CD14-positive monocyte (primary cell): ENCODE results near the gene PTGER1. TPM values are rescaled to one million over a fixed set of nuclear protein-coding genes. Genes with fewer than 3 reads are reported as not detected.

Source experiments
- DNase-seq, 3 donors: peaks; one replicate each; pipeline ENCODE4 v3.0.0-alpha.2; 2011 to 2022
- H2AFZ ChIP-seq: 2 replicates; pipeline ENCODE4 v1.6.0; 2012; ENCODE audit warnings: mild to moderate bottlenecking, low read depth, low read length, inconsistent platforms; ENCODE audit not compliant: insufficient read depth, poor library complexity, severe bottlenecking
- H3K27ac ChIP-seq, 2 donors: 1 replicate in 1 of 2; 2 replicates in 1 of 2; pipeline ENCODE4 v1.5.1; 2012 to 2013; ENCODE audit warnings: low read length in 2 of 2, control low read depth in 1 of 2, inconsistent platforms in 1 of 2, low read depth in 1 of 2, mild to moderate bottlenecking in 1 of 2
- H3K27me3 ChIP-seq, 2 donors: one replicate each; pipeline versions ENCODE4 v1.6.0 to v1.6.1; 2011 to 2013; ENCODE audit warnings: low read length in 2 of 2; ENCODE audit not compliant: control insufficient read depth in 2 of 2, insufficient read depth in 2 of 2
- H3K36me3 ChIP-seq, 2 donors: replicated peaks in 1 of 2; 1 replicate in 1 of 2; 2 replicates in 1 of 2; pipeline versions ENCODE4 v1.5.1 to v1.6.1; 2012 to 2013; ENCODE audit warnings: low read length in 2 of 2, control low read depth in 1 of 2, inconsistent platforms in 1 of 2, mild to moderate bottlenecking in 1 of 2; ENCODE audit not compliant: insufficient read depth in 2 of 2, control insufficient read depth in 1 of 2
- H3K4me1 ChIP-seq, 2 donors: 1 replicate in 1 of 2; 2 replicates in 1 of 2; pipeline versions ENCODE4 v1.5.1 to v1.6.1; 2012 to 2013; ENCODE audit warnings: low read length in 2 of 2, control low read depth in 1 of 2, inconsistent platforms in 1 of 2, mild to moderate bottlenecking in 1 of 2, moderate library complexity in 1 of 2; ENCODE audit not compliant: insufficient read depth in 2 of 2, control insufficient read depth in 1 of 2
- H3K4me2 ChIP-seq: replicated peaks from 2 replicates; pipeline ENCODE3; 2012; ENCODE audit warnings: low read length, moderate library complexity, mild to moderate bottlenecking; ENCODE audit not compliant: poor library complexity, severe bottlenecking; ENCODE audit errors: extremely low read depth
- H3K4me3 ChIP-seq, 3 experiments: fragments of 200-600 bp in 1 of 3; sonication (generic) in 1 of 3; replicated peaks in 1 of 3; 1 replicate in 2 of 3; 2 replicates in 1 of 3; pipeline ENCODE4 v1.5.1; 2011 to 2013; ENCODE audit warnings: low read length in 3 of 3, mild to moderate bottlenecking in 3 of 3, control low read depth in 2 of 3, low read depth in 2 of 3, inconsistent platforms in 1 of 3, moderate library complexity in 1 of 3
- H3K79me2 ChIP-seq: 2 replicates; pipeline ENCODE4 v1.6.0; 2012; ENCODE audit warnings: mild to moderate bottlenecking, control low read depth, inconsistent platforms, low read length, moderate library complexity; ENCODE audit not compliant: insufficient read depth
- H3K9ac ChIP-seq: 2 replicates; pipeline ENCODE4 v1.6.0; 2017; ENCODE audit warnings: low read length, mild to moderate bottlenecking; ENCODE audit not compliant: insufficient read depth, poor library complexity, severe bottlenecking
- H3K9me3 ChIP-seq, 2 donors: replicated peaks in 1 of 2; 1 replicate in 1 of 2; 2 replicates in 1 of 2; pipeline versions ENCODE4 v1.5.1 to v1.6.1; 2012 to 2013; ENCODE audit warnings: low read length in 2 of 2, control low read depth in 1 of 2; ENCODE audit not compliant: control insufficient read depth in 1 of 2, insufficient read depth in 1 of 2
- H4K20me1 ChIP-seq: 2 replicates; pipeline ENCODE4 v1.6.0; 2012; ENCODE audit warnings: mild to moderate bottlenecking, low read length, control low read depth, moderate library complexity; ENCODE audit not compliant: insufficient read depth
- H3K27ac Mint-ChIP-seq, 7 donors: one replicate each; pipeline ENCODE4 v1.8.0; 2020; ENCODE audit warnings: mild to moderate bottlenecking in 7 of 7, mixed read lengths in 7 of 7, moderate library complexity in 6 of 7, inconsistent platforms in 2 of 7
- H3K27me3 Mint-ChIP-seq, 3 donors: one replicate each; pipeline ENCODE4 v1.8.0; 2021 to 2022; ENCODE audit warnings: low read depth in 3 of 3, mild to moderate bottlenecking in 3 of 3, mixed read lengths in 3 of 3, moderate library complexity in 3 of 3, inconsistent platforms in 1 of 3
- H3K36me3 Mint-ChIP-seq, 2 donors: one replicate each; pipeline ENCODE4 v1.8.0; 2020; ENCODE audit warnings: mixed read lengths in 2 of 2, inconsistent platforms in 1 of 2, mild to moderate bottlenecking in 1 of 2
- H3K4me1 Mint-ChIP-seq: one replicate; pipeline ENCODE4 v1.8.0; 2020; ENCODE audit warnings: mild to moderate bottlenecking, mixed read lengths
- H3K4me3 Mint-ChIP-seq, 2 donors: one replicate each; pipeline ENCODE4 v1.8.0; 2020; ENCODE audit warnings: mild to moderate bottlenecking in 2 of 2, mixed read lengths in 2 of 2, moderate library complexity in 1 of 2
- H3K9me3 Mint-ChIP-seq, 7 donors: one replicate each; pipeline ENCODE4 v1.8.0; 2020 to 2022; ENCODE audit warnings: mixed read lengths in 7 of 7, mild to moderate bottlenecking in 6 of 7, moderate library complexity in 6 of 7, inconsistent platforms in 2 of 7
- CTCF ChIP-seq: fragments of 200-600 bp; IDR thresholded peaks from one replicate; pipeline ENCODE4 v1.8.0; 2022; ENCODE audit warnings: antibody characterized with exemption, mild to moderate bottlenecking
- WGBS: methylation state at CpG from one replicate; pipeline ENCODE4 v1.1.5; 2013; ENCODE audit warnings: missing lambda C conversion rate; ENCODE audit not compliant: insufficient coverage; 5-methylcytosine and 5-hydroxymethylcytosine counted together
- intact Hi-C, 2 donors: fragments of 100-400 bp; cut with micrococcal nuclease; formaldehyde crosslinking; loops; one replicate each; pipeline versions ENCODE4 v1.15.0 to v1.15.1; 2023
- polyA plus RNA-seq, 3 donors: library from polyadenylated mRNA; depleted of rRNA in 1 of 3; unstranded in 2 of 3; stranded (reverse) in 1 of 3; fragments of 300-500 nt in 2 of 3; fragments of >200 nt in 1 of 3; fragmentation: Illumina TruSeq in 2 of 3; gene quantifications; 1 replicate in 2 of 3; 2 replicates in 1 of 3; pipeline ENCODE4 v1.2.3, GENCODE V29; 2012 to 2021

Gene PTGER1
- polyA plus RNA-seq, 3 donors: not detected

DNA sequence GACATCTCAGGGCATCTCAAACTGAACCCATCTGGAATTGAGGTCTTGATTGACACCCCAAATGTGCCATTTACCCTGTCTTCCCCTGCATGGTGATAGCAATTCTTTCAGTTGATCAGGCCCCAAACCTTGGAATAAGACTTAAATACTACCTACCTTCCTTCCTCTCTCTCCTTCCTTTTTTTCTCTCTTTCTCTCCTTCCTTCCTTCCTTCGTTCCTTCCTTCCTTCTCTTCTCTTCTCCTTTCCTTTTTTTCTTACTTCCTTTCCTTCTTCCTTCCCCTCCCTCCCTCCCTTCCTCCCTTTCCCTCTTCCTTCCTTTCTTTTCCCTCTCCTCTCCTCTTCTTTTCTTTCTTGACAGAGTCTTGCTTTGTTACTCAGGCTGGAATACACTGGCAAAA, 28.1 kb upstream of the PTGER1 start:
- peaks cover 5 to 11% (median 7%) of the 10 kb centered on the region in 3 donors for H3K27me3 Mint-ChIP-seq
- Histone ChIP-seq H3K4me2 (no peak overlapping the region), H2AFZ (no peak overlapping the region), H3K79me2 (no peaks in the 10 kb centered on the region), H3K4me1 (peaks cover 15 to 25% of the 10 kb centered on the region in 2 donors), H4K20me1 (no peaks in the 10 kb centered on the region), H3K27me3 (no peaks in the 10 kb centered on the region), H3K27ac (no peak overlapping the region), H3K4me3 (no peak overlapping the region), H3K9ac (no peak overlapping the region), H3K36me3 (no peaks in the 10 kb centered on the region), H3K9me3 (no peaks in the 10 kb centered on the region)
- peaks cover 0 to 3% of the 10 kb centered on the region in 2 donors for H3K36me3 Mint-ChIP-seq
- no peaks in the 10 kb centered on the region for H3K9me3 Mint-ChIP-seq
- WGBS: 20% methylated on average over 1 of the region's 1 CpG
- intact Hi-C loops: no loop called here
- TF ChIP-seq CTCF: no peak
- H3K4me3 Mint-ChIP-seq: no peak overlapping the region
- no peak overlapping the region for H3K27ac Mint-ChIP-seq
- H3K4me1 Mint-ChIP-seq: peaks cover 29% of the 10 kb centered on the region
- DNase-seq: no peak

- Histone ChIP-seq H3K4me3 (no peak overlapping the region), H3K79me2 (no peaks in the 10 kb centered on the region), H3K27me3 (no peaks in the 10 kb centered on the region), H3K4me2 (no peak overlapping the region), H3K36me3 (no peaks in the 10 kb centered on the region), H3K4me1 (peaks cover 13 to 23% of the 10 kb centered on the region in 2 donors), H3K27ac (no peak overlapping the region), H4K20me1 (no peaks in the 10 kb centered on the region), H2AFZ (no peak overlapping the region), H3K9me3 (no peaks in the 10 kb centered on the region), H3K9ac (no peak overlapping the region)
- Mint-ChIP-seq H3K27me3 (peaks cover 5 to 15% (median 10%) of the 10 kb centered on the region in 3 donors), H3K4me1 (peaks cover 28% of the 10 kb centered on the region), H3K27ac (no peak overlapping the region), H3K4me3 (no peak overlapping the region), H3K9me3 (no peaks in the 10 kb centered on the region), H3K36me3 (peaks cover 0 to 1% of the 10 kb centered on the region in 2 donors)
- TF ChIP-seq CTCF: no peak
- WGBS: 90% methylated on average over 5 of the region's 11 CpGs
- DNase-seq: no peak
- intact Hi-C loops: no loop called here
Measured at GRCh38 chr19:14502334-14503092, 27.4 kb upstream of the PTGER1 start.
